ENCODE results near the gene NECTIN4. TPM values are rescaled to one million over a fixed set of nuclear protein-coding genes. Genes with fewer than 3 reads are reported as not detected.
"Not testable (repeated sequence)": the region's sequence is repeated elsewhere in the genome, so short reads cannot be mapped to it uniquely, and the experiment has no call there.

Gene NECTIN4
- not detected for polyA plus RNA-seq (2012; ENCODE audit: insufficient read depth, insufficient read length)

DNA sequence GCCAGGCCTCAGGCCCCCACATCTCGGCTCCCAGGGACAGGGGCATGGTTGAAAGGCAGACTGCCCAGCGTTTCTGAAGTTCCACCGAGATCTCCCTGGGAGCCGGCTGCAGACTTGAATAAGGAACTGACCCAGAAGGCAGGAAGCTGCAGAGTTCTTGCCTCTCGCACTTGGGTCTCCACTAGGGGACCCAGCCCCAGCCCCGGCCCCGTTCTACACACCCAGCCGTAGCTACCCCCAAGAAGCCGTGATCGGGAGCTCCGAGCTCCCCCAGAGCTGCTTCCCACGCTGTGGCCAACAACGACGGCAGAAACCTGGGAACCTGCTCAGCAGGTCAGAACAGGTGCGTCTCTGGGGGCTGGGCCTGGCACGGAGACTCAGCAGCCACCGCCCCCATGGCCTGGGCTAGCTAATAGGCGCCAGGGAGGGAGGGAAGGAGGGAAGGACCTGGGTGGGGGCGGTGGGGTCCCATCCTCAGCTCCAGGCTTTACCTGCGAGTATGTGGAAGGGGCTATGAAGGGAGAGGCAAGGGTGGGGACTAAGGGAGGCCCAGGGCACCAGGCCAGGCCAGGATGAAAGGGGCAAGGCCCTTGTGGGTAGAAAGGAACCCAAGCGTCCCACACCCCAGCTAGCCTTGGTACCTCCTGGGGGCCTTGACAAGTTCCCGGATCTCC is at the start of gene NECTIN4:
Gene NECTIN4 (minus strand): TSS at position 308 of the 674 bp plus-strand sequence. CDS start 262 bp downstream, at position 46.
- H3K4me3 ChIP-seq (ENCODE audit: low read length), result no peak within 1 kb of the TSS
- no peak for DNase-seq (ENCODE audit: low read depth, low spot score)

DNA sequence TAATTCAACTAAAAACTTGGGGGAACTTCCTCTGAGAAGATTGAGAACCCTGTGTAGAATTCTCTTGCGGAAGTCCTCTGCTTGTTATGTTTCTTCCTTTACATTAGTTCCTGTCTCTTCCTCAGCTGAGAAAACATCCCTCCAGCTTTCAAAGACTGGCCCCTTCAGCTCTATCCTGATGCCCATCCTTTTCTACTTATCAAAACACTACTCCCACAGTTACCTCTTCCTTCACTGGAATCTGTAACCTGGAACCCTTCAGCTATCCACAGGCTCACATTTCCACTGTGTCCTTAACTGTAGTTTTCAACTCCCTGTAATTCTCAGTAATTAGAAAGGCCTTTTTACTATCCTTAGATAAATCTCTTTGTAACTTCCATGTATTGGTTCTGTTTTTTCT is 49.1 kb upstream of the NECTIN4 start:
- no peak for DNase-seq (ENCODE audit: low read depth, low spot score)
- H3K4me3 ChIP-seq (ENCODE audit: low read length), result no peak overlapping the region

DNA sequence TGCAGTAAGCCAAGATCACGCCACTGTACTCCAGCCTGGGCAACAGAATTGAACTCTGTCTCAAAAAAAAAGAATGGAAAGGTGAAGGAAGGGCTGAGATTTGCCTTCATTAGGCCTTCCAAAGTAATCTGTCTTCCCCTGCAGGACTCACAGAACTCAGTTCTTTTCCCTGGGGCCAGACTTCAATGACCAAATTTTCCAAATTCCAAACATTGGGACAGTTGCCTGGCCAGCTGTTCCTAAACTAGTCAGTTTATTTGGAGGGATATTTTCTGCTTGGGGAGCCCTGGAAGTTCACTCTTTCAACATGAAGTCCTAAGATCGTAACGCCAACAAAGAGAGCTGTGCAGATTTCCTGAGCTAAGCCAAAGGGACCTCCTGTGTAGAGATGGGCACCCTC is 48.5 kb upstream of the NECTIN4 start:
- H3K4me3 ChIP-seq (ENCODE audit: low read length), result no peak overlapping the region
- DNase-seq (ENCODE audit: low read depth, low spot score), result no peak

DNA sequence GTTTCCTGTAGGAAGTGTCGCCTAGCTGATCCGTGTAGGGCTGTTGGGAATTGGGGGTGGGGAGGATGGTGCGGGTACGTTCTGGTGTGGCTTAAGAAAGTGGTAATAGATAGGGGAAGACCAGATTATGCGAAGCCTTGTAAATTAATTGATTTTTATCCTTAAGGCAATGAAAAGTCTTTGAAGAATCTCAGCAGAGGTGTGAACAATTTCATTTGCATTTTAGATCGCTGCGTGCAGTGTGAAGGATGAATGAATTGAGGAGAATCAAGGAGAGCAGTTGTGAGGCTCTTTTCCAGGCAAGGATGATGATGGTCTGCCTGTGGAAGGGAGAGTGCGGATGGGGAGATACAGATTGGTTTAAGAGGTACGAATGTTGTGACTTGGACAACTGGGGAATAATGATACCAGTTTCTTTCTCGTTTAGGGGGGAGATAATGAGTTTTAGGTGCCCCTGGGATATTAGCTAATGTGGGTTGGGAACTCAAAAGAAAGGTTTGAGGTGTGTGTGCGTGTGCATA is 43.9 kb upstream of the NECTIN4 start:
- H3K4me3 ChIP-seq (ENCODE audit: low read length), result peak overlapping the region; percentile 71
- no peak for DNase-seq (ENCODE audit: low read depth, low spot score)

DNA sequence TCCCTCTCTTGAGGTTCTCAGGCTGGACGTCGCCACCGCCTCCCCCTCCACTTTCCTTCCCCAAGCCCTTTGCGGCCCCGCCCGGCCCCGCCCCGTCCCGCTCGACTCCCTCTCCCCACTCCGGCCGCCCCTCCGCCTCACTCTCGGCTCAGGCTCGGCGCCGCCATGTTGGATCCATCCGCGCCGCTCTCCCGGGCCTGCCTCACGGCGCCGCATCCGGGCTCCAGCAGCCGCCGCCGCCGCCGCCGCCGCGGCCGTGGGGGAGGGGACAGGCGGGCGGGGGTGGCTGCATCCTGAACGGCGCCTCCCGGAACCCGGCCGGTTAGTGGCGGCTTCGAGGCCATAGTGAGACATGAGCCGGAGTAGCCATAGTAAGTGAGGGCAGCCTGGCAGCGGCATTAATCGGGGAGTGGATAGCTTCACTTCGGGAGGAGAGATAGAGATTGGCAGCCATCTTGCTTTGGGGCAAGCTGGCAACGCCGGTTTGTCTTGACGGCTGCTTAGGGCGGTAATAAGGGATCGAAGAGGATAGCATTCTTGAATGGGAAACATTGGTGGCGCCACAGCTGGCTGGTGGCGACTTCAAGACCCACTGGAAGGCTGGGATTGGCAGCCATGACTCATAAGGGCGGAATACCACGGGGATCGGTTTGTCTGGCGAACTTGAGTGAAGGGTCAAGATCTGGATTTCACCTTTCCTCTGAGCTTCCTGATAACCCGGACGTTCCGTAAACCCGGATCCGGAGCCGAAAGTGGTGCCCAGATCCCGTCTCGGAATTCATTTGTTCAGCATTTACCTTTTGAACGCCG is 43.3 kb upstream of the NECTIN4 start, which contains the start of gene DEDD:
Gene DEDD (minus strand): TSS at position 258 of the 810 bp plus-strand sequence. CDS start 8,205 bp downstream, outside the sequence.
- DNase-seq (ENCODE audit: low read depth, low spot score), result peak; percentile 94
- peak within 1 kb of the TSS; percentile 71 for H3K4me3 ChIP-seq (ENCODE audit: low read length)

DNA sequence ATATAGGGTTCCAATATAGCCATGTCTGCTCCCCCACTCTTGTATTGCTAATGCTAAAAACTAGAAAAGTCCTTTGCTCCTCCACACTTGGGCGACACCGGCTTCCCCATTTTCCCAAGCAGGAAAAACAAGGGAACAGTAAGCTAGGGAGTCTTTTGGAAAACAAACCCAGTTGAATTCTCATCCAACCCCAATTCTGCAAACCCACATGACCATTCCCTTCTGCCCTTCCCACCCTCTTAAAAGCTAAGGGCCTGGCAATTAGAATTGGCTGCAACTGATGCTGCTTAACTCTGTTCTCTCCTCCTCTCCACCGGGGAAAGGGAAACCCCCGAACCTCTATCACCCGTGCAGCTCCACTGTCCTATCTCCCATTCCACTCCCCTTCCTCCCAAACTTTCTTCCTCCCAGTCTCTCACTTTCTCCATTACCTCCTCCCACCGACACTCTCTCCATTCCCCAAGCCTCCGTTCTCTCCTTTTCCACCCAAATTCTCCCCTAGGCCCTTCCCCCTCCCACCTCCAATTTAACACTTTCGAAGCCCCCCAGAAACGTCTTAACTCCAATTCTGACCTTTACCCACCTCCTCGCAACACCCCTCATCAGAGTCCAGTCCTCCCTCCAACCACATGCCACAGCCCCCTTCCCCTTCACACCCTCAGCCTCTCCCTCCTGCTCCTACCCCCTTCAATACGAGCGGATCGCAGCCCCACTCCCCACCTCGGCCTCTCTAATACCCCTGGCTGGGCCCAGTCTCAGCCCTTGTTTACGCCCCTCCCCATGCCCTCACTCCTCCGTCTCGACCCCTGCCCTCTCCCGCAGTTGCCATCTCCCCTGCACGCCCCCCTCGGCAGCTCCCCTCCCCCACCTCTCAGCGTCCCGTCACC is 42.4 kb upstream of the NECTIN4 start:
- H3K4me3 ChIP-seq (ENCODE audit: low read length), result peak overlapping the region; percentile 71
- no peak for DNase-seq (ENCODE audit: low read depth, low spot score)

DNA sequence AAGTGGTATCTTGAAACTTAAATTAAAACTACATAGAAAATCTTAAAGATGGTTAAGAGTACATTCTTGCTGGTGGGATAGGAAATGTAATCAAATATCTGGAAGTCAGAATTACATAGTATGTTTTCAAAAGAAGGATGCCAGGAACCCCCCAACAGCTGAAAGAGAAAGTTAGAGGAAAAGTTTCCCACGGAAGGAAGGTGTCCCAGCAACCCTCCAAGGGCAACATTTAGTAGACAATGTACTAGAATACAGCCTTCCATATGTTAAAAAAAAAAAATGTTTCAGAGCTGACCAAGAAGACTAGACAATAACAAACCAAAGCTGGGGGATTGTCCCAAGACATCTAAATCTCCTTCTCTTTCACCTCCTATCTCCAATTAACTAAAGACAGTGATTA is 40.9 kb upstream of the NECTIN4 start:
- no peak for DNase-seq (ENCODE audit: low read depth, low spot score)
- H3K4me3 ChIP-seq (ENCODE audit: low read length), result no peak overlapping the region

DNA sequence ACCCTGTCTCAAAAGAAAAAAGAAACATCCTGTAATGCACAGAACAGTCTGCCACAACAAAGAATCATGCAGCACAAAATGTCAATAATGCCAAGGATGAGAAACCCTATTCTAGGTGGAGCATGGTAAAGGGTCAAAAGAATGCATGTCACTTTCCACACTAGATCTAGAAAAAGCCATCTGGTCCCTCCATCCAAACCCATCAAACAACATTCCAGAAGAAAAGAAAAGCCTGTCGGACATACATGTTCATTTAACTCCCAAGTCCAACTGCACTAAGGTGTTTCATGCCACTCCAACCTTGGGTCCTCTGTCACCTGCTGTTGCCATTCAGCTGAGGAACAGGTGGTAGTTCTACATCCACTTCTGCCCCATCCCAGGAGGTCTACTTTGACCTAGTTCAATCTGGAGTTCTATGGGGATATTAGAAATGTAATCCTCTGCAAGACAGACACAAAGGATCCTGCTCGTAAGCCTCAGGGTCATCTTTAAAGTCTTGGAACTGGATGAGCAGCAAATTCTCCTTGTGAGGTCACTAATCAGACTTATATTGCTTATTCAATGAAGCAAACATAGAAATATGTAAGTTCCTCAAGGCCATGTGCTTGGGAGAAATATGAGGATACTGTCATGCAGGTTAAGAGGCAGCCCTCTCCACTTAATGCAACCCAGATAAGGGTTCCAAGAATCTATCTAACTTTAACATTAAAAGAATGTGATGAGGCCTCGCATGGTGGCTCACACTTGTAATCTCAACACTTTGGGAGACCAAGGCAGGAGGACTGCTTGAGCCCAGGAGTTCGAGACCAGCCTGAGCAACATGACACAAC is 39.4 kb upstream of the NECTIN4 start:
- no peak for DNase-seq (ENCODE audit: low read depth, low spot score)
- H3K4me3 ChIP-seq (ENCODE audit: low read length), result no peak overlapping the region

DNA sequence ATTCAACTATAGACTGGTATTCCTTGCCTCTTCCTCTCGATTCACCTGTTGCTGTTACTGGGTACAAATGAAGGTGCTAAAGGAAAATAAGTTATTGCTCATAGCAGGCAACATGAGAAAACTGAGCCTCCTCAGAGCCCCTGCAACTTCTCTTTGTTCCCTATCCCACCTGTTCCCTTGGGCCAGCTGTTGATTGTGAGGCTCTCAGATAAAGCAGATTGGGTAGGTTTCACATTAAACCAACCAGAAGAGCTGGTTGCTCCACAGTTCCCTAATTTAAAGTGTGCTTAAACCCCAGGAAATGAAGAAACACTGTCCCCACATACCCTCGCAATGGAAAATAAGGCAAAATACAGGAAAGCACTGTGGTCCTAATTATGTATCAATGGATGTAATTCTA is 38.3 kb upstream of the NECTIN4 start:
- no peak overlapping the region for H3K4me3 ChIP-seq (ENCODE audit: low read length)
- no peak for DNase-seq (ENCODE audit: low read depth, low spot score)

DNA sequence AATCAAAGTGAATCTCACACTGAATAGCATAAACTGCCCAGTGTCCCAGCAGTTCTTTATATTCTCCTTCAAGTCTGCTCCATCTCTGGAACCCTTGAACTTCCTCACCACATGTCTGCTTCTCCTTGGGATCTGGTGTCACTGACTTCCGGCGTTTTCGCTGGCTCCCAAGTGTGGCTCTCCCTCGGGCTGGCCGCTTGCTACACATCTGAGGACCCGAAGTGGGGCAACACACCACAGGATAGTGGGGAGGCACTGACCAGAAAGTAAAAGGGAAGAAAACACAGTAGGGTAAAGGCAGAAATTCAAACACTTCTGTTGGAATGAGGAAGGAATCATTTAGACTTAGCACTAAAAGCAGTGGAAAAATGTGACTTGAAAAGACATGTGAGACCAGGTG is 33.6 kb upstream of the NECTIN4 start:
- no peak for DNase-seq (ENCODE audit: low read depth, low spot score)
- no peak overlapping the region for H3K4me3 ChIP-seq (ENCODE audit: low read length)

DNA sequence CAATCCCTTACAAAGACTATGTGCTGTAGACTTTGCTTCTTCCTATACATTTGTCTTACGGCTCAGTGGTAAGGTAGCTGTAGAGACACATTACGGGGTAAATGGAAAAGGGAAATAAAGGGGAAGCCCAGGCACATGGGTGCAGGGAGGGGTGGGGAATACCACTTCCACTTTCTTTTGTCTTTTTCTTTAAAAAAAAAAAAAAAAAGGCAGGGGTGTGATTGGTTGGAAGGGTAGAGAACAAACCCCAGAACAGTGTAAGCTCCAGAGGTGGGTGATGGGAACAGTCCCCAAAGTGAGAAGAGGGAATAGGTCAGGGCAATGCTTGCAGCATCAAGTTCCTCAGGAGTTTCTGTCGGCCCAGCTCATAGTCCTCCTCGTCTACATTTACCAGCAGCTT is 32.5 kb upstream of the NECTIN4 start:
- H3K4me3 ChIP-seq (ENCODE audit: low read length), result no peak overlapping the region
- no peak for DNase-seq (ENCODE audit: low read depth, low spot score)

DNA sequence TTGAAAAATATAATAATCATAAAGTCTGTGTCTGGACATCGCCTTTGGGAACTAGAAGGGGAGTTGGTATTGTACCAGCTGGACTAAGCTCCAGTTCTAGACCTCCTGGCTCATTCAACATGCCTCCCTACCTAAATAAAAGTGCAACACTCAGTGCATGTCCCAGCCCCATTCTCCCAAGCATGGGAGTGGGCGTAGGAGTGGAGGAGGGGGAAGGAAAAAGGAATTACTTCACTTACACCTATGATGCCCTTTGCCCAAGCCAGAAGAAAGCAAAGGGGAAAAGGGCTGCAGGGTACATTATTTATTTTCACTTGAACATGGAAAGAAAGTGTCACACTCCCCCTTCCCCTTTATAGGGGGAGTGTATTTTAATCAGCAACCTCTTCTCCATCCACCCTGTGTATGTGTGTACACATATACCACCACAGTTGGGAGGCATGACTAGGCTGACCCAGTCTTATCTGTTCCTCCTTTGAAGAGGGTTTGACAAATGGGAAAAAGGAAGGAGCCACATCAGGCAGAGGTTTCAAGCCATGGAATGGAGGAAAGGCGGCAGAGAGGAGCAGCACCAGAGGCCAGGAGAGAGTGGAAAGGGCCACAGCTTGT is 31.8 kb upstream of the NECTIN4 start:
- H3K4me3 ChIP-seq (ENCODE audit: low read length), result no peak overlapping the region
- no peak for DNase-seq (ENCODE audit: low read depth, low spot score)

DNA sequence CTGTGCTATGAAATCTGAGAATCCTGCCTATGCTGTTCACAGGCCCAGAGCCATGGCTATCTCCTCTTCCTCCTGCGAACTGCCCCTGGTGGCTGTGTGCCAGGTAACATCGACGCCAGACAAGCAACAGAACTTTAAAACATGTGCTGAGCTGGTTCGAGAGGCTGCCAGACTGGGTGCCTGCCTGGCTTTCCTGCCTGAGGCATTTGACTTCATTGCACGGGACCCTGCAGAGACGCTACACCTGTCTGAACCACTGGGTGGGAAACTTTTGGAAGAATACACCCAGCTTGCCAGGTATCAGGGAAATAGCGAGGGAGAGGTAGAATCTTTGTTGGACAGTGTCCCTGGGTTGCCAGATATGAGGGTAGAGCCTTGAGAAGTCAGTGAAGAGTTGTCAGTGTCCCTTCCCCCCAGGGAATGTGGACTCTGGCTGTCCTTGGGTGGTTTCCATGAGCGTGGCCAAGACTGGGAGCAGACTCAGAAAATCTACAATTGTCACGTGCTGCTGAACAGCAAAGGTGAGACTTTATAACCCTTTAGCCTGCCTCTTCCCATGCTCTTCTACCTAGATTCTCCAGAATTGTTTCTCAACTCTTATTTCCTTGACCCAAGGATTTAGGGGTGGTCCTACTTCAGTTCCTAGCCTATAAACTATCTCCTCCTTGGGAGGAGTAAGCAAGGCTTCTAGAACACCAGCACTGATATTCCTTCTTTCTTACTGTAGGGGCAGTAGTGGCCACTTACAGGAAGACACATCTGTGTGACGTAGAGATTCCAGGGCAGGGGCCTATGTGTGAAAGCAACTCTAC is 29.9 kb upstream of the NECTIN4 start:
- DNase-seq (ENCODE audit: low read depth, low spot score), result peak; percentile 58

DNA sequence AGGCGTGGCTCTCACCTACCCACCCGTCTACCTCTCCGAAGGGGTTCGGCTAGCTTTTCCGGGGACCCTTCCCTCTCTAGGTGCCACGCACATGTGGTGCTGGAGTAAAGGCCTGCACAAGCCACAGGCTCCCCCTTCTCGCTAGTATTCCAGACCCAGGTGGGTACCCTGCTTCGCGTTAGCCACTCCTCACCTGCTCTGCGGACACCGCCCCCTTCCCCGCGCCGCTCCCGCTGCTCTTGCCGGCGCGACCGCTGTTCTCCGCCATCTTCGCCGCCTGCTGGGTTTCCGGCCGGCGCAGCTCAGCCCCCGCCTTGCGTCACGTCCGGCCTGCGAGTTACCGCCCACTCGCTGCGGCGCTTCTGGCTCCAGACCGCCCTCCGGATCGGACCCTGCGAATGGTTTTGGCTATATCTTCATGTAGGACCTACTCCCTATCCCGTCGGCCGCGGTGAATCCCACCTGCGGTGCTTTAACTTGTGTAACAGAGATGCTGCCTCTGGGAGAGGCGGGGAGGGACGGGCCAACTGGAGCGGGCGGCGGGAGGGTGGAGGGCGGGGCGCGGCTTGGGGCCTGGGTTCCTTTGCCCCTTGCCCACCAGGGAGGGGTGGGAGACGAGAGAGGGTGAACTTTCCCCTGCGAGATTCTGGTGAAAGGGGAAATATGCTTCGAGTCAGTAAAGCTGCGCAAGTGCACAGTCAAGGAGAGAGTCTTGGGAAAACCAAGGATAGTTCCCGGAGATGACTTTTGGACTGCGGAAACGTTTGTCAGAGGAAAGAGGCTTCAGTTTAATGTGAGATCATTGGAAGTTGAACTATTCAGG is 28.6 kb upstream of the NECTIN4 start, which contains the start of the genes NIT1 and PFDN2:
Gene NIT1 (plus strand): TSS at position 347 of the 823 bp plus-strand sequence. CDS start 72 bp downstream, at position 419.
Gene PFDN2 (minus strand): TSS at position 279 of the 823 bp plus-strand sequence. CDS start 11 bp downstream, at position 268.
- H3K4me3 ChIP-seq (ENCODE audit: low read length), result peak within 1 kb of the TSS; percentile 100
- DNase-seq (ENCODE audit: low read depth, low spot score), result peak; percentile 60

More for the DNA sequence above, 29.9 kb upstream of the NECTIN4 start:
- H3K4me3 ChIP-seq (ENCODE audit: low read length), result peak overlapping the region; percentile 100

DNA sequence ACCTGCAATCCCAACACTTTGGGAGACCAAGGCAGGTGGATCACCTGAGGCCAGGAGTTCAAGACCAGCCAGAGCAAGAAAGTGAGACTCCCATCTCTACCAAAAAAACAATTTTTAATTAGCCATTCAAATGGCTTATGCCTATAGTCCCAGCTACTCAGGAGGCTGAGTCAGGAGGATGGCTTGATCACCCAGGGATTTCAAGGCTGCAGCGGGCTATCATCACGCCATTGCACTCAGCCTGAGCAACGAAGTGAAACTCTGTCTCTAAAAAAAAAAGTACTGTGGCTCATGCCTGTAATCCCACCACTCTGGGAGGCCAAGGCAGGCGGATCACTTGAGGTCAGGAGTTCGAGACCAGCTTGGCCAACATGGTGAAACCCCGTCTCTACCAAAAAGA is 26.6 kb upstream of the NECTIN4 start:
- H3K4me3 ChIP-seq (ENCODE audit: low read length); DNase-seq (ENCODE audit: low read depth, low spot score): not testable (repeated sequence)

DNA sequence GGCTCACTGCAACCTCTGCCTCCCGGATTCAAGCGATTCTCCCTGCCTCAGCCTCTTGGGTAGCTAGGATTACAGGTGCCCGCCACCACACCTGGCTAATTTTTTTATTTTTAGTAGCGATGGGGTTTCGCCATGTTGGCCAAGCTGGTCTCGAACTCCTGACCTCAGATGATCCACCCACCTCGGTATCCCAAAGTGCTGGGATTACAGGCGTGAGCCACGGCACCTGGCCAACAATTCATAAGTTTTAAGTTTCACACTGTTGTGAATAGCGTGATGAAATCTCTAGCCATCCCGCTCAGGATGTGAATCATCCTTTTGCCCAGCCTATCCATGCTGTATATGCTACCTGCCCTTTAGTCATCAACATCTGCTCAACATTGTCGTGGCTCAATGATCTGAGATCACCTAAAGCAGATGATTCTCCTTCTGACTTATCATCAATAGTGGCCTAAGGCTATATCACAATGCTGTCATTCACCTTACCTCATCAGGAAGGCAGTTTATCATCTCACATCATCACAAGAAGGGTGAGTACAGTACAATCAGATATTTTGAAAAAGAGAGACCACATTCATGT is 25.9 kb upstream of the NECTIN4 start:
- no peak for DNase-seq (ENCODE audit: low read depth, low spot score)
- H3K4me3 ChIP-seq (ENCODE audit: low read length), result no peak overlapping the region

Data from Jurkat, Clone E6-1 (cell line).